ENCODE results near the gene PPP2R5C.
A peak's percentile ranks its signal among the peaks of the same experiment; 100 is the strongest.

The PPP2R5C gene

DNA sequence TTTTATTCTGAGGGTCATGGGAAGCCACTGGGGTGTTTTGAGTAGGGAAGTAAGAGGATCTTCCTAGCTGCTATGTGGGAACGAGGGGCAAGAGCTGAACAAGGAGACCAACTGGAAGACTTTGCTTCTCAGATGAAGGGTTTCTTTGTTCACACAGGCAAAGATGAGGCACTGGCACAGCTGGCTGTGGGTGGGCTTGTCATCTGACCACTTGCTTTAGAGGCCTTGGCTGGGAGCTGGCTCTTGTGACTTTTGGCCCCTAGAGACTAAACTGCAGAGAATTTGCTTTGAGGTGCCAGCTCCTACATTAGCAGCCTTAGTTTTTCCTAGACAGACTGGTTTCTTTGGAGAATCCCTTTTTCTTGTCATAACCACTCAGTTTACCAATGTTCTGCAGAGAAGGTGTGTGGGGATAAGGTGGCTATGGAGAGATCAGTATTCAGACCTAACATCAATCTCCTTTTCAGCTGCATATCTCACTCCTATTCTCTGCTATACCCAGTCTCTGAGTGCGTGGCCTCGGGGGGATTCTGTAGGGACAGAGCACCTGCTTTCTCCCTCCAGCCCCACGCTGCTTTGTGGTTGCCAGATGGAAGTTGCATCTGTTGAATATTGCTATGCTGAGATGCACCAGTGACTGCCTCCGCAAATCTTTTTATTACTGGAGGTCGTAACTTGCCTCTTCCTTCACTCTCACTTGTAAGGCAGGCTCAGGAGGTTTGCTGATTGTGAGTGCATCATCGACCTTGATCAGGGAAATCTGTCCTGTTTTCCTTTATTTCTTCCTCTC is 12.7 kb downstream of the PPP2R5C start:
- H3K4me3 Mint-ChIP-seq = peak overlapping the region; percentile 39

DNA sequence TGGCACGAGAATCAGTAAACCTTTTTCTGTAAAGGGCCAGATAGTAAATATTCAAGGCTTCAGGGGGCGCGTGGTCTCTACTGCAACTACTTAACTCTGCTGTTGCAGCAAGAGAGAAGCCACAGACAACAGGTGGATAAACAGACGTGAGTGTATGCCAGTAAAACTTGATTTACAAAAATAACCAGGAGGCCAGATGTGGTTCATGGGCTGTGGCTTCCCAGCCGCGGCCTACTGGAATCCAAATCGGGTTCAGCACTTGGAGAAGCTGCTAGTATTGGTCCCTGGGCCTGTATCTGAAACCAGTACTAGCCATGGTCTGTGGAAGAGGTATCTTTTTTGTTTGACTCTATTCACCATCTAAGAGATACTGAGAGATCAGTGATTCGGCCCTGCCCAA is 13.3 kb downstream of the PPP2R5C start:
- DNase-seq (ENCODE audit: low spot score in 2 of 2) (no peak), ATAC-seq (ENCODE audit: low read depth) (no peak)
- Mint-ChIP-seq H3K4me1 (peaks cover 43% of the 10 kb centered on the region), H3K9me3 (no peaks in the 10 kb centered on the region), H3K36me3 (no peaks in the 10 kb centered on the region), H3K27ac (peak overlapping the region; percentile 65), H3K4me3 (no peak overlapping the region), H3K27me3 (peaks cover 2% of the 10 kb centered on the region)

More for the DNA sequence above, 12.7 kb downstream of the PPP2R5C start:
- no peaks in the 10 kb centered on the region for H3K9me3 Mint-ChIP-seq
- peaks cover 41% of the 10 kb centered on the region for H3K4me1 Mint-ChIP-seq
- no peaks in the 10 kb centered on the region for H3K27me3 Mint-ChIP-seq
- DNase-seq (ENCODE audit: low spot score in 2 of 2) (peak in 1 of 2 donors; percentile 25), ATAC-seq (ENCODE audit: low read depth) (peak; percentile 76)
- H3K36me3 Mint-ChIP-seq = no peaks in the 10 kb centered on the region
- peak overlapping the region; percentile 65 for H3K27ac Mint-ChIP-seq

DNA sequence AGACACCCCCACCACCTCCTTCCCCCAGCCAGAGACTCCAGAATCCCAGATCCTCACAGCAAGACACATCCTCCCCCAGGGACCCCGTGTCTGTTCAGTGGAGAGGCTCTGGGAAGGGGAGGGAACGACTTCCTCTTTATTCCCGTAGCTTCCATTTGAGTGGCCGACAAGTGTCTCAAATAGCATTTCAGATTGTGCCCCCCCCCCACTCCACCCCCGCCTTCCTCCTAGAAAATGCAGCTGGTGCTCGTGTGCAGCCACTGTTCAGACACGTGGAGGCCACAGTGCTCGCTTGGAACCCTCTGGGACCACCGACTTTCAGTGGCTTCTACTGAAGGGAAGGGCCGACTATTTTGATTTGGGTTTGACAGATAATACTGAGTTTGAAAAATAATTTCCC is 14.3 kb downstream of the PPP2R5C start:
- H3K4me3 Mint-ChIP-seq = peak overlapping the region; percentile 50
- H3K9me3 Mint-ChIP-seq = no peaks in the 10 kb centered on the region
- H3K4me1 Mint-ChIP-seq = peaks cover 49% of the 10 kb centered on the region
- ATAC-seq (ENCODE audit: low read depth) (peak; percentile 33), DNase-seq (ENCODE audit: low spot score in 2 of 2) (no peak)
- H3K36me3 Mint-ChIP-seq = no peaks in the 10 kb centered on the region
- H3K27ac Mint-ChIP-seq = peak overlapping the region; percentile 65
- peaks cover 4% of the 10 kb centered on the region for H3K27me3 Mint-ChIP-seq

DNA sequence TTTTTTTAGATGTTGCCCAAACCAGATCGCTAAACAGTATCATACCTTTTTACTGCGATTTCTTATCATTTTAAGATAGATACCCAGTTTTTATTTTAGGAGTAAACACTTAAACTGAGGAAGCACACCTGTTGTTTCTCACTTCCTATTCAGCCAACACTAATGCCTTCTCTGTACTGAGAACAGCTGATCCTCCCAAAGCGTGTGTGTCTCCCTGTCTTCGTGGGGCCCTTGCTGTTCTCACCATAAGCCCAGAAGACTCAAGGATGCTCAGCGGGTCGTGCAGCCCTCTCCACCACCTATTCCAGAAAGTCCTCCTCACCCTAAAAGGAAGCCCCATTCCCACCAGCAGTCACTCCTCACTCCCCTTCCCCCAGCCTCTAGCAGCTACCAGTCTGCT is 14.8 kb downstream of the PPP2R5C start:
- peak; percentile 63 for ATAC-seq (ENCODE audit: low read depth)
- H3K4me1 Mint-ChIP-seq = peaks cover 46% of the 10 kb centered on the region
- H3K9me3 Mint-ChIP-seq = no peaks in the 10 kb centered on the region
- H3K4me3 Mint-ChIP-seq = peak overlapping the region; percentile 50
- H3K27me3 Mint-ChIP-seq = peaks cover 4% of the 10 kb centered on the region
- H3K27ac Mint-ChIP-seq = peak overlapping the region; percentile 65
- no peaks in the 10 kb centered on the region for H3K36me3 Mint-ChIP-seq
- no peak for DNase-seq (ENCODE audit: low spot score in 2 of 2)

DNA sequence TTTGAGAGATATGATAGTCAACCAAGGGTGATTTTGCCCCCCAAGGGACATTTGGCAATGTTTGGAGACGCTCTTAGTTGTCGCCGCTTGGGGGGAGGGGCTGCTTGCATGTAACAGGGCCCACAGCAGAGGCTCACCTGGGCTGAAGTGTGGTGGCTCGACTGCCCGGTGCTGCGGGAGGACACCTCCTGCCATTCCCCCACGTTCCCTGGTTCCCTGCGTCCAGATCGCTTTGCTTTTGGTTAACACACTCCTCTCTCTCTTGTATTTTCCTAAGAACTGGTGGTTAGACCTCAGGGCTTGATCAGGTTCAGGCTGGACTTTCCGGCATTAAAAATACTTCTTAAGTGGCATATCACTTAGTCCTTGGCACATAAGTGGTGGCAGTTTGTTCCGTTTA is 18.9 kb downstream of the PPP2R5C start:
- peak overlapping the region; percentile 83 for H3K4me3 Mint-ChIP-seq
- peaks cover 33% of the 10 kb centered on the region for H3K4me1 Mint-ChIP-seq
- ATAC-seq (ENCODE audit: low read depth) (no peak), DNase-seq (ENCODE audit: low spot score in 2 of 2) (no peak)
- H3K9me3 Mint-ChIP-seq = no peaks in the 10 kb centered on the region
- no peak overlapping the region for H3K27ac Mint-ChIP-seq
- peaks cover 5% of the 10 kb centered on the region for H3K27me3 Mint-ChIP-seq
- peaks cover 5% of the 10 kb centered on the region for H3K36me3 Mint-ChIP-seq

DNA sequence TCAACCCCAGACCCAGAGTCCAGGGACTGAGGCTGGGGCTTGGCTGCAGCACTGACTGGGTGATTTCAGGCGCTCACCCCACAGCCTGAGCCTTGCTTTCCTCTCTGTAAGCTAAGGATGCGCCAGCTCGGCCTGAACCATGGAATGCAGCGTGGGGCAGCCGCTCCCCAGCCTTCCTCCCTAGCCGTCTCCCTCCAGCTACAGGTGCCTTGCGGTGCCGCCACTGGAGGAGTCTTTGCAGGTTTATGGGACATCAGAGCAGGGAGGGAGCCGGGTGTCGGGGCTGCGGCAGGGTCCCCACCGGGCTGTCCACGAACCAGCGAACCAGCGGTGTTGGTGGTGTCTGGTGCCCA is 19.4 kb downstream of the PPP2R5C start:
- H3K4me3 Mint-ChIP-seq = peak overlapping the region; percentile 83
- H3K27me3 Mint-ChIP-seq = peaks cover 5% of the 10 kb centered on the region
- peak overlapping the region; percentile 75 for H3K27ac Mint-ChIP-seq
- no peak for DNase-seq (ENCODE audit: low spot score in 2 of 2)
- no peaks in the 10 kb centered on the region for H3K9me3 Mint-ChIP-seq
- peak; percentile 25 for ATAC-seq (ENCODE audit: low read depth)
- peaks cover 29% of the 10 kb centered on the region for H3K4me1 Mint-ChIP-seq
- H3K36me3 Mint-ChIP-seq = peaks cover 7% of the 10 kb centered on the region

DNA sequence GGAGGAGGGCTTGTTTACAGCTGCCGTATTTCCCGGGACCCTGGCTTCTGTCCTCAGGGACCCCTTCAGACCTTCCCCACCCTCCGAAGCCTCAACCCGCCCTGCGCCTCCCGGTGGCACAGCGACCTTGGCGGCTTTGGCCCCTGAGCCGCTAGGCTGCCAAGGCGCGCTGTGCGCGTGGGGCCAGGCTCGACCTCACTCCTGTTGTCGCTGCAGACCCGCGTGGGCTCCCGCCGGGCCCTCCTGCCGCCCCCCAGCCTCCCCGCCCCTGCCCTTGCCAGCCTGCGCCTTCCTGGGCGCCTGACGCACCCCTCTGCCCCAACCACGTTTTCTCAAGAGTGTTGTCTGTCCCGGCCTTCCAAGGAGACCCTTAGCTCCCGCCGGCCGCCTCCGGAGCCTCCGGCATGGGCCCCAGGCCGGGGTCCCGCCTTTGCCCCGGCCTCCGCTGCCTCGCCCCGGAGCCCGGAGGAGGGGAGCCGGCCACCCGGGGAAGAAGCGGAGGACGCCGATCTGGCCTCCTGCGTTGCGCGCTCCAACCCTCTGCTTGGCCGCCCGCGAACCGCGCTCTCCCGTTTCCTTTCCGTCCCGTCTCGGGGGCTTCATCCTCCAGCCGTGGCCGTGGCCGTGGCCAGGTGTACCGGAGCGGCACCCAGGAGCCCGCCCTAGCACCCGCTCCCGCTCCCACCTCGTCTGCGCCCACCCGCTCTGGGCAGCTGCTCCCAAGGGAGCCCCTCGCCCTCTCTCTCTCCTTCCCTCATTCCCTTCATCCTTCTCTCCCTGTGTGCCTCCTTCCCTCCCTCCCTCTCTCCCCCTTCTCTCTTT is 19.9 kb downstream of the PPP2R5C start:
- peaks cover 23% of the 10 kb centered on the region for H3K4me1 Mint-ChIP-seq
- H3K27me3 Mint-ChIP-seq = peaks cover 5% of the 10 kb centered on the region
- DNase-seq (ENCODE audit: low spot score in 2 of 2) = peak; percentile 22 to 50
- peaks cover 7% of the 10 kb centered on the region for H3K36me3 Mint-ChIP-seq
- peak overlapping the region; percentile 83 for H3K4me3 Mint-ChIP-seq
- H3K9me3 Mint-ChIP-seq = no peaks in the 10 kb centered on the region
- peak overlapping the region; percentile 75 for H3K27ac Mint-ChIP-seq
- peak; percentile 71 for ATAC-seq (ENCODE audit: low read depth)

DNA sequence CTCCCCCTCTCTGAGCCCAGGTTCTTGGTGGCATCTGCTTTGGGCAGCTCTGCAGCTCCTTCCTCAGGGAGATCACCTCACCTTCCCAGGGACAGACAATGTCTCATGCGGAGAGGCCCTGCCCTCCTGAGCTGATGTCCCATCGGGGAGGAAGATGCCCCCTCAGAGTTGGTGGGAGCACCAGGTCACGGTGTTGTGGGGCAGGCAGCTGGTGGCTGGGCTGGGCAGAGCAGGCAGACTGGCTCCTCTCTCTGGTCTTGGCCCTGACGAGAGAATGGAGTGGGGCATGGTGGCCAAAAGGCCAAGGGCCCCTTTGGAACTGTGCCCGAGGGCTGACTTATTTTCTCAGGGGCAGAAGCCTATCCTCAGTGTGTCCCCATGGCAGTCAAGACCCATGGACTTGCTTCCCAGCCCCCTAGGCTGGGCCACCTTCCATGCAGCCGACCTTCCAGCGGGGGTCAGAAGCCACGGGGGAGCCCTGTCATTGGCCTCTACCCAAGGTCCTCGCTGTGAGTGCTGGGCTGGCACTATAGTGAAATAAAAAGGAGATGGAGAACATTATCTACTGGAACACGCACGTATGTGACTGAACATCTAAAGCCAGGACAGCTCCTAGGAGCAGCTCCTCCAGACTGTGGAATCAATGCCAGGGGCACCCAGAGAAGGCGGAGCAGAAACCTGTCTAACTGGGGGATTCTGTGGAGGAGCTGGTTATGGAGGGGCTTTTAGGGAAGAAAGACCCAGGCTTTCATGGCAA is 21.9 kb downstream of the PPP2R5C start:
- ATAC-seq (ENCODE audit: low read depth) (no peak), DNase-seq (ENCODE audit: low spot score in 2 of 2) (no peak)
- Mint-ChIP-seq H3K4me3 (peak overlapping the region; percentile 70), H3K9me3 (no peaks in the 10 kb centered on the region), H3K27ac (peak overlapping the region; percentile 41), H3K27me3 (peaks cover 5% of the 10 kb centered on the region), H3K36me3 (peaks cover 10% of the 10 kb centered on the region), H3K4me1 (peaks cover 19% of the 10 kb centered on the region)

DNA sequence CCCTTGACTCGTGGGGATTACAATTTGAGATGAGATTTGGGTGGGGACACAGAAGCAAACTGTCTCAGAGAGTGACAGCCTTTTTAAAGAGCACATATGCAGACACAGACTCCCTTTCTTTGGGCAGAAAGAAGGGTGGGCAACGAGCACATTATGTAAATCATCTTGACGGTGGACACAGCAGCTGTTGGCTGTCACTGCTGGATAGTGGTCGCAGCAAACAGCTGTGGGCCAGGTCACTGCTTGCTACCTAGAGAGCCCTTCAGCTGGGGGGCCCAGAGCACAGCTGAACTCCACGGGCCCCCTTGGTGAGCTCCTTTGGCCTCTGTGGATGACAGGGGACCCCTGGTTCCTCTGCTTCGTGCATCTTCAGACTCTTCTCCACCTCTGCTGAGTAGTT is 23.1 kb downstream of the PPP2R5C start:
- Mint-ChIP-seq H3K4me1 (peaks cover 14% of the 10 kb centered on the region), H3K27me3 (peaks cover 5% of the 10 kb centered on the region)

DNA sequence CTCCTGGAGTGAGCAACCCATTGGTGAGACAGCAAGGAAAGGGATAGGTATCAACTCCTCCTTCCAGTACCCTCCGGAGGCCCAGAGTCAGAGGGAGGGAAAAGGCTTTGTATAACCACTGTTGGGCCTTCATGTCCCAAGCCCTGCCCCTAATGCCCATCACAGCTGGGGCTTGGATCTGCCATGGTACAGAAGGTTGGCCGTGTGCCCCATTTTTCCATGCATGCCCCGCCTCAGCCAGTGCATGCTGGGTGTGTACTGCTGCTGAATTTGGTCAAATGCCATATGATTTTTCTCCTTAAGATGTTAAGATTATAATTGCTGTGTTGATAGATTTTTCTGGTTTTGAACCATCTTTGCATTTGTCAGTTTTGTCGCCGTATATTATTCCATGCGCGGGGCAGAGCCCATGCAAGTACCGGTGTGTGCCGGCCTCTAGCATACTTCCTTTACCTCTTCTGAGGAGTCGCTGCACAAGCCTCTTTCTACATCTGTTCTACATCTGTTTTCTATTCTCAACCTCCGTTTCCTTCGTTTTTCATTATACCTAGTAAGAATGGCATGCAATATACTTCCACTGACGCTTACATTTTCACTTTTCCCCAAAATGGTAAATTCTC is 26.6 kb downstream of the PPP2R5C start:
- DNase-seq (ENCODE audit: low spot score in 2 of 2) = no peak
- Mint-ChIP-seq H3K4me1 (peaks cover 22% of the 10 kb centered on the region), H3K27me3 (peaks cover under 1% of the 10 kb centered on the region), H3K4me3 (no peak overlapping the region), H3K9me3 (no peaks in the 10 kb centered on the region), H3K36me3 (peaks cover 11% of the 10 kb centered on the region), H3K27ac (no peak overlapping the region)
- no peak for ATAC-seq (ENCODE audit: low read depth)

More for the DNA sequence above, 23.1 kb downstream of the PPP2R5C start:
- DNase-seq (ENCODE audit: low spot score in 2 of 2) (no peak), ATAC-seq (ENCODE audit: low read depth) (no peak)
- Mint-ChIP-seq H3K9me3 (no peaks in the 10 kb centered on the region), H3K36me3 (peaks cover 11% of the 10 kb centered on the region), H3K4me3 (no peak overlapping the region), H3K27ac (no peak overlapping the region)

DNA sequence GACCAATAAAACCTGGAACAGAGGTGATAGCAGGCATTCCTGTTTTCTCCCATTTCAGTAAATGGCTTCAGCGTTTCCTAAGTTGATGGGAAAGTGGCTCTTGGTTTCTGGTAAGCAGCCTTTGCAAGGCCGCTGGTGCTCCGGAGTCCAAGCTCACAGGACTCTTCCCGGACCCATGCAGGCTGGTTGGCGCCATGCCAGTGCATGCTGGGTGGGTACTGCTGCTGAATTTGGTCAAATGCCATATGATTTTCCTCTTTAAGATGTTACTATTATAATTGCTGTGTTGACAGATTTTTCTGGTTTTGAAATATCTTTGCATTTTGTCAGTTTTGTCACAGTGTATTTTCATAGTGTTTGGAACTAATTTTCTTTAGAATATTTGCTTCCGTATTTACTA is 27.7 kb downstream of the PPP2R5C start:
- Mint-ChIP-seq H3K4me3 (no peak overlapping the region), H3K4me1 (peaks cover 20% of the 10 kb centered on the region), H3K27ac (no peak overlapping the region), H3K9me3 (peaks cover 1% of the 10 kb centered on the region), H3K27me3 (no peaks in the 10 kb centered on the region), H3K36me3 (peaks cover 16% of the 10 kb centered on the region)
- no peak for DNase-seq (ENCODE audit: low spot score in 2 of 2)
- ATAC-seq (ENCODE audit: low read depth) = no peak

DNA sequence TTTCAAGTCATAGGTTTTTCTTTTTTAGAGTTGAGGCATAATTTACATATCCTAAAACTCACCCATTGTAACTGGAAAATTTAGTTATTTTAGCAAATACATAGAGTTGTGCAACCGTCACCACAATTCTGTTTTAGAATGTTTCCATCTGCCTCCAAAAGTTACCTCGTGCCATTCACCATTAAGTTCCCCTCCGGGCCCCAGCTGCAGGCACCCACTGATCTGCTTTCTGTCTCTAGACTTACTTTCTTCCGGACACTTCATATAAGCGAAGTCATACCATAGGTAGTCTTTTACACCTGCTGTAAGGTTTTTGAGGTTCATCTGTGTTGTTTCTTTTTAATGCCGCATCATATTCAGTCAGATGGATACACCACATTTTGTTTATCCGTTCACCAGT is 28.7 kb downstream of the PPP2R5C start:
- Mint-ChIP-seq H3K27ac (peak overlapping the region; percentile 89), H3K27me3 (no peaks in the 10 kb centered on the region), H3K9me3 (peaks cover 1% of the 10 kb centered on the region), H3K4me3 (peak overlapping the region; percentile 57), H3K36me3 (peaks cover 17% of the 10 kb centered on the region), H3K4me1 (peaks cover 19% of the 10 kb centered on the region)
- peak; percentile 92 for ATAC-seq (ENCODE audit: low read depth)
- DNase-seq (ENCODE audit: low spot score in 2 of 2) = no peak

DNA sequence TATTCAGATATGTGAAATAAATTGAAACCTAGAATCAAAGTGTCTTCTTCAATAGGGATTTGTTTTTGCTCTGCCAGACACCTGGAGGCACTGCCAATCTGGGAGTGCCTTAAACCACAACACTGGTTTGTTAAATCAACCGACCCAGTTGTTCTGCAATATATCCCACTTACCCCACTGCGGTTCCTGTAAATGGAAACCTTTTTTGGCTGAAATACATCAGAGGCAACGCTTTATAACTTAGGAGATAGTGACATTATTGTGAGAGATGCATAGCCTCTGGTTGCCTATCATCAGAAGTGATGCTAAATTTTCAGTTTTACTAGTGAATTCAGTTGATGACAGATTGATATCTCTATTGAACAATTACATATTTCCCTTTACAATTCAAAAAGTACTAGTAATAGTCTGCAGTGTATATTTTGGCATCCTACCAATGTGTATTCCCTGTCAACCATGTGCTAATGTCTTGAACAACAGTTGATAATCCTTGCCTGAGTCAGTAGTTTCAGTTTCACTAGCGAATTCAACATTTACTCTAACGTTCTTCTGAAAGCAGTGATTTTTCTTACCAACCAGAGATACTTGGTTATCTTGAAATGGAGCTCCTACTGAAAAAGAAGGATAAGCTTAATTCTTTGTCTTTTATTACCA is 30.5 kb downstream of the PPP2R5C start:
- peaks cover 16% of the 10 kb centered on the region for H3K4me1 Mint-ChIP-seq
- ATAC-seq (ENCODE audit: low read depth) (peak; percentile 49), DNase-seq (ENCODE audit: low spot score in 2 of 2) (no peak)
- H3K36me3 Mint-ChIP-seq = peaks cover 15% of the 10 kb centered on the region
- peak overlapping the region; percentile 67 for H3K27ac Mint-ChIP-seq
- no peaks in the 10 kb centered on the region for H3K27me3 Mint-ChIP-seq
- H3K4me3 Mint-ChIP-seq = peak overlapping the region; percentile 66
- H3K9me3 Mint-ChIP-seq = peaks cover 1% of the 10 kb centered on the region
